Left kidney (tissue), 8 donors: ENCODE data around the gene OR4C13. TPM values are rescaled to one million over a fixed set of nuclear protein-coding genes. Genes with fewer than 3 reads are reported as not detected.
"Not testable (repeated sequence)": the region's sequence is repeated elsewhere in the genome, so short reads cannot be mapped to it uniquely, and the experiment has no call there.

Experiments
- DNase-seq: peaks from one replicate; pipeline ENCODE4 v3.0.0-alpha.2; 2013
- long read RNA-seq, 8 donors: transcript quantifications; one replicate each; lab custom pipeline, GENCODE V29; 2026
- polyA plus RNA-seq: library from polyadenylated mRNA; unstranded; fragments of 120-200 nt; gene quantifications from one replicate; pipeline ENCODE4 v1.2.1, GENCODE V29; 2013; ENCODE audit not compliant: insufficient read length

Gene OR4C13
- not detected for polyA plus RNA-seq
- long read RNA-seq, donor 1, result 0 reads
- long read RNA-seq, donor 2, result 0 reads
- long read RNA-seq, donor 3, result 0 reads
- long read RNA-seq, donor 4, result 0 reads
- long read RNA-seq, donor 5, result 0 reads
- long read RNA-seq, donor 6, result 0 reads
- long read RNA-seq, donor 7, result 0 reads
- long read RNA-seq, donor 8, result 0 reads

DNA sequence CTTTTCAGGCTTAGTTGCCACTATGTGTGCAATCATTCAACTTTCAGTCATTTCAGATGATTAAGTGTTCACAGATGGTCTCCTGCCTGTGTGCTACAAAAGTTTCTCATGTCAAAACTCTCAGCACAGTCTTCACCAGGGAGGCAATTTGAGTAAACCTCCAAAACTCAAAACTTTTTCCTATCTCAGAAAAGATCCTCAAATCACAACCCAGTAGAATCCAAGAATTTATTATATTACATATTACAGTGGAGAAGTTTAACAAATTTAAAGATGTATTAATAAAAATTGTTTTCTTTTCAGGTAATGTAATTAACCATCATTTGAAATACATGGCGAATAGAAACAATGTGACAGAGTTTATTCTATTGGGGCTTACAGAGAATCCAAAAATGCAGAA, at the start of gene OR4C13:
OR4C13 (plus strand) TSS at position 301 of the 400 bp plus-strand sequence; CDS start at position 333, 32 bp downstream.
- no peak for DNase-seq

DNA sequence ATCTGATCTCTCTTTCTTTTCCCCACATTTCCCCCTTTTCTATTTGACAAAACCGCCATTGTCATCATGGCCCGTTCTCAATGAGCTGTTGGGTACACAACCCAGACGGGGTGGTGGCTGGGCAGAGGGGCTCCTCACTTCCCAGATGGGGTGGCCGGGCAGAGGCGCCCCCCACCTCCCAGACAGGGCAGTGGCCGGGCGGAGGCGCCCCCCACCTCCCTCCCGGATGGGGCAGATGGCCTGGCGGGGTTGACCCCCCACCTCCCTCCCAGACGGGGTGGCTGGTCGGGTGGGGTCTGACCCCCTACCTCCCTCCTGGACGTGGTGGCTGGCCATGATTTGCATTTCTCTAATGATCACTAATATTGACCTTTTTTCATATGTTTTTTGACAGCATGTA, 40.7 kb upstream of the OR4C13 start:
- DNase-seq, result not testable (repeated sequence)

DNA sequence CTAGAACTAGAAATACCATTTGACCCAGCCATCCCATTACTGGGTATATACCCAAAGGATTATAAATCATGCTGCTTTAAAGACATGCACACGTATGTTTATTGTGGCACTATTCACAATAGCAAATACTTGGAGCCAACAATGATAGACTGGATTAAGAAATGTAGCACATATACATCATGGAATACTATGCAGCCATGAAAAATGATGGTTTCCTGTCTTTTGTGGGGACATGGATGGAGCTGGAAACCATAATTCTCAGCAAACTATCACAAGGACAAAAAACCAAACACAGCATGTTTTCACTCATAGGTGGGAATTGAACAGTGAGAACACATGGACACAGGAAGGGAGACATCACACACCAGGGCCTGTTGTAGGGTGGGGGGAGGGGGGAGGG, 3.5 kb upstream of the OR4C13 start:
- DNase-seq, result not testable (repeated sequence)

DNA sequence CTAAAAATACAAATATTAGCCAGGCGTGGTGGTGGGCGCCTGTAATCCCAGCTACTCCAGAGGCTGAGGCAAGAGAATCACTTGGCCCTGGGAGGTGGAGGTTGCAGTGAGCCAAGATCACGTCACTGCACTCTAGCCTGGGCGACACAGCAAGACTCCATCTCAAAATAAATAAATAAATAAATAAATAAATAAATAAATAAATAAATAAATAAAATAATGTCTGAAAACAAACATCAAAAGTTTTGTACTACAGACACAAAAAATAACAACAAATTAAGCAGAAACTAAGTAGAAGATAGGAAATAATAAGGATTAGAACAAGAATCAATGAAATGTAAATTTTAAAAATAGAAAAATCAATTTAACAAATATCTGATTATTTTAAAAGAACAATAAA, 21.2 kb downstream of the OR4C13 start:
- DNase-seq, result not testable (repeated sequence)

DNA sequence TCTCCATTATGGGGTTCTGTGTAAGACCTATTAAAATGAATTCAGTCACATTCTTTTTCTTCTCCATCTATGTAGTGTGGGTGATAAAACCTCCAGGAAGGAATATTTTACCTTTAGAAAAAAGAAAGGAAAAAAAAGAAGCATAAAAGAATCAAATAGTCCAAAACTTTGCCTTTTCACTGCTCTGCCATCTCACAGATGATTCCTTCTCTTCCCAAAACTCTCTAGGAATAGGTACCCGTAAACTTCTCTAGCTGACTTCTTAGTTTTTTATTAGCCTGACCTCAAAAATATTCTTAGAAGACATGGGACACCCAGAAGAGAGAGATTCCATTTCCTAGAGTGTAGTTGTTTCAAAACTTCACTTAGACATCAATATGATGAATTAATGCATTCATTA, 30.2 kb downstream of the OR4C13 start, which contains the start of gene OR4C12:
OR4C12 (minus strand) TSS at position 101 of the 400 bp plus-strand sequence; CDS start at position 67, 34 bp downstream.
- not testable (repeated sequence) for DNase-seq

DNA sequence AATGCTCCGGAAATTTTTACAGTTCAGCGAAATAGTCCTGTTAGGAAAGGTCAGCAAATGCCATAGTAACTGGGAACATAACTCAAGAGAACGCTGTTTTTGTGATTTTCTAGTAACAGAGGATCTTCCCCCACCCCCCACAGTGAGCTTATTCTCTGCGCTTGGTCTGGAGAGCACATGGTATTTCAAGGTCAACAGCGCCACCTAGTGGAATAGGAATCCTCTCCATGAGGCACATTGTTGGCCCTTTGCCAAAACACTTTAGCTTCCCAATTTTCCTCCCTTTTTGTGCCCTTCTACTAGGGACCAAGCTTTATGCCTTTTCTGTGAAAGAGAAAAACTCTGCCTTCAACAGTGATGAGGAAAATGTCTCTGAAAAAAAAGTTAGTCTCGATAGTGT, 43.4 kb downstream of the OR4C13 start:
- no peak for DNase-seq

Other genes starting within 250 kb of the OR4C13 start
- gene OR4C12, start 30.1 kb downstream of the OR4C13 start, polyA plus RNA-seq, result not detected
- not detected for gene OR4C45, start 80.5 kb downstream of the OR4C13 start, polyA plus RNA-seq